ENCODE results near the gene ZNF718. TPM values are rescaled to one million over a fixed set of nuclear protein-coding genes. Genes with fewer than 3 reads are reported as not detected.
"Not testable (repeated sequence)": the region's sequence is repeated elsewhere in the genome, so short reads cannot be mapped to it uniquely, and the experiment has no call there.

ZNF718 gene
- total RNA-seq, 1 donor from 2014 or later: 10.3 TPM

DNA sequence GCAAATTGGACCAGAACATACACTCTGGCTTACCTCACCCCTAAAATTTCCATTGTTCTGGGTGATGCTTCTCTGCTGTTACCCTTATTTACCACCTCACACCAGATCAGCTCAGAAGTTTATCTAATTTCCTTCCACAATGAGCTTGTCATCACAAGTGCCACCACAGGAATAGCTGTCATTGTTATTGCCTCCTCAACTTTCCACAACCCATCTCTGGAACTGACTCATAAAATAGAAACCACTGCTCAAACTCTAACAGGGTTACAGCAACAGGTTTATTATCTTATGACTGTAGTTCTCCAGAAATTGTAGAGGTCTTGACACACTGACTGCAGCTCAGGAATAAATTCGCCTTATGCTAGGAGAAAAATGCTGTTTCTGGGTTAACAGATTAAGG lies 52.7 kb downstream of the ZNF718 start:
- Mint-ChIP-seq H3K36me3 (ENCODE audit: insufficient read depth) (peaks cover 42% of the 10 kb centered on the region), H3K27me3 (no peaks in the 10 kb centered on the region), H3K27ac (no peak overlapping the region), H3K4me3 (ENCODE audit: low read depth) (no peak overlapping the region), H3K9me3 (ENCODE audit: low read depth) (peaks cover 61% of the 10 kb centered on the region), H3K4me1 (ENCODE audit: low read depth) (no peaks in the 10 kb centered on the region)
- DNase-seq (ENCODE audit: low spot score, unreplicated experiment): no peak
- TF ChIP-seq, protein P1, sequence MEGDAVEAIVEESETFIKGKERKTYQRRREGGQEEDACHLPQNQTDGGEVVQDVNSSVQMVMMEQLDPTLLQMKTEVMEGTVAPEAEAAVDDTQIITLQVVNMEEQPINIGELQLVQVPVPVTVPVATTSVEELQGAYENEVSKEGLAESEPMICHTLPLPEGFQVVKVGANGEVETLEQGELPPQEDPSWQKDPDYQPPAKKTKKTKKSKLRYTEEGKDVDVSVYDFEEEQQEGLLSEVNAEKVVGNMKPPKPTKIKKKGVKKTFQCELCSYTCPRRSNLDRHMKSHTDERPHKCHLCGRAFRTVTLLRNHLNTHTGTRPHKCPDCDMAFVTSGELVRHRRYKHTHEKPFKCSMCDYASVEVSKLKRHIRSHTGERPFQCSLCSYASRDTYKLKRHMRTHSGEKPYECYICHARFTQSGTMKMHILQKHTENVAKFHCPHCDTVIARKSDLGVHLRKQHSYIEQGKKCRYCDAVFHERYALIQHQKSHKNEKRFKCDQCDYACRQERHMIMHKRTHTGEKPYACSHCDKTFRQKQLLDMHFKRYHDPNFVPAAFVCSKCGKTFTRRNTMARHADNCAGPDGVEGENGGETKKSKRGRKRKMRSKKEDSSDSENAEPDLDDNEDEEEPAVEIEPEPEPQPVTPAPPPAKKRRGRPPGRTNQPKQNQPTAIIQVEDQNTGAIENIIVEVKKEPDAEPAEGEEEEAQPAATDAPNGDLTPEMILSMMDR (IDR thresholded peaks at IDR 0.05; ENCODE audit: unreplicated experiment): no peak

DNA sequence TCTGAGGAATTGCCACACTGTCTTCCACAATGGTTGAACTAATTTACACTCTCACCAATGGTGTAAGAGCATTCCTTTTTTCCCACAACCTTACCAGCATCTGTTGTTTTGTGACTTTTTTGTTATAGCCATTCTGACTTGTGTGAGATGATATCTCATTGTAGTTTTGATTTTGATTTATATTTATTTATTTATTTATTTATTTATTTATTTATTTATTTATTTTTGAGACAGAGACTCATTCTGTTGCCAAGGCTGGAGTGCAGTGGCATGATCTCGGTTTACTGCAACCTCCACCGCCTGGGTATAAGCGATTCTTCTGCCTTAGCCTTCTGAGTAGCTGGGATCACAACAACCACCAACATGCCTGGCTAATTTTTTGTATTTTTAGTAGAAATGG lies 57.9 kb downstream of the ZNF718 start:
- peaks cover 72% of the 10 kb centered on the region for H3K9me3 Mint-ChIP-seq (ENCODE audit: low read depth)
- H3K27ac Mint-ChIP-seq; DNase-seq (ENCODE audit: low spot score, unreplicated experiment); H3K4me1 Mint-ChIP-seq (ENCODE audit: low read depth); H3K4me3 Mint-ChIP-seq (ENCODE audit: low read depth); H3K27me3 Mint-ChIP-seq: not testable (repeated sequence)
- H3K36me3 Mint-ChIP-seq (ENCODE audit: insufficient read depth): peaks cover 42% of the 10 kb centered on the region

DNA sequence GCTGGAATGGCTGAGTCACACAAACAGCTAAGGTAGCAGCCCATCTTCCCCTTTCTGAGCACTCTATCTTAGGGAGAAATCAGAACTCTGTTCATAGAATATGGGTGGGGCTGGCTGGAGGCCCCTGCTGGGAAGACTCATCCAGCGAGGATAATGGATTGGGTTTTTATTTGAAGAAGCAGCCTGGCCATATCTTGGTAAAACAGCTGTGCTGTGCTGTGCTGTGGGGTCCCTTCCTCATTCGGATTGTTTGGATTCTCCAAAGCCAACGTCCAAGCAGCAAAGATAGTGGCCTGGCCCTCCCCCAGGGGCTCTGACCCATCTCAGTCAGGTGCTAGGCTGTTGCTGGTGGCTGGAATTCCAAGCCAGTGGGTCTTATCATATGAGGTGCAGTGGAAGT lies 63.8 kb downstream of the ZNF718 start:
- no peaks in the 10 kb centered on the region for H3K4me1 Mint-ChIP-seq (ENCODE audit: low read depth)
- no peak for DNase-seq (ENCODE audit: low spot score, unreplicated experiment)
- H3K4me3 Mint-ChIP-seq (ENCODE audit: low read depth): no peak overlapping the region
- TF ChIP-seq, protein P1 (IDR thresholded peaks at IDR 0.05; ENCODE audit: unreplicated experiment): no peak
- H3K27ac Mint-ChIP-seq: no peak overlapping the region
- H3K36me3 Mint-ChIP-seq (ENCODE audit: insufficient read depth): peaks cover 23% of the 10 kb centered on the region
- H3K27me3 Mint-ChIP-seq: no peaks in the 10 kb centered on the region
- peaks cover 57% of the 10 kb centered on the region for H3K9me3 Mint-ChIP-seq (ENCODE audit: low read depth)

DNA sequence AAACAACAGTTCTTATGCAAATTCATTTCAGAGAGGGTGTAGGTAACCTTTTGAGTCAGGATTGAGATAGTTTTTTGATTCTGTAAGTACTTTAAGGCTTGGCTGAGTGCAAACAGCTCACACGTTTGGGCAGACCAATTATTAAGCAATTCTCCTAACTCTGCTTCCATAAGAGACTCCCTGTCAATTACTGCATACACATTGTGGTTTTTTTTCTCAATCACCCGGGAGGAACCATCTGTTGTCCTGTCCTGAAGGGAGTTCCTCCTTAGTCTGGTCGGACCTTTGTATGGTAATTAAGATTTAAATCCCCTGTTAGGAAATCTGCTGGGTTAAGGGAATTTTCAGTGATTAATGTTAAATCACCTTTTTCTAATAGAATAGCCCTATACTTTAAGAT lies 70.9 kb downstream of the ZNF718 start:
- H3K4me3 Mint-ChIP-seq (ENCODE audit: low read depth); H3K27ac Mint-ChIP-seq; H3K4me1 Mint-ChIP-seq (ENCODE audit: low read depth); DNase-seq (ENCODE audit: low spot score, unreplicated experiment); H3K27me3 Mint-ChIP-seq: not testable (repeated sequence)
- Mint-ChIP-seq H3K36me3 (ENCODE audit: insufficient read depth) (peaks cover 17% of the 10 kb centered on the region), H3K9me3 (ENCODE audit: low read depth) (peaks cover 60% of the 10 kb centered on the region)

DNA sequence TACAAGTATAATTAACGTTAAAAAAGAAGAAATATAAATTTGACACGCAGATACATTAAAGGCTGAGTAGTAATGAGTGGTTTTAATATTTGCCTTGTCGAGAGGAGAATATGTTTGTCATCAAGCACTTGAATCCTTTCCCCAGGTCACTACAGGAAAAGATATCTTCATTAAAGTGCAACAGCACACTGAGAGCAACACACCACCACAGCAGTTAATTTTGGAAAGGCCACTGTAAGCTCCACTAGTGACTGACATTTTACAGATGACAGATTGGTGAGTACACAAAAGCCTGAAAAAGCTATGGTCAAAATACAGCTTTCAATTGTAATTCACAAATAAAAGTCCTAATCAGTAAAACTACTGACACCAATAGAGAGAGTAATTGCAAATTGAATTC lies 76.6 kb downstream of the ZNF718 start:
- DNase-seq (ENCODE audit: low spot score, unreplicated experiment): no peak
- Mint-ChIP-seq H3K36me3 (ENCODE audit: insufficient read depth) (peaks cover 34% of the 10 kb centered on the region), H3K9me3 (ENCODE audit: low read depth) (peaks cover 53% of the 10 kb centered on the region), H3K27me3 (no peaks in the 10 kb centered on the region), H3K4me3 (ENCODE audit: low read depth) (no peak overlapping the region), H3K27ac (no peak overlapping the region), H3K4me1 (ENCODE audit: low read depth) (no peaks in the 10 kb centered on the region)
- TF ChIP-seq, protein P1 (IDR thresholded peaks at IDR 0.05; ENCODE audit: unreplicated experiment): no peak

DNA sequence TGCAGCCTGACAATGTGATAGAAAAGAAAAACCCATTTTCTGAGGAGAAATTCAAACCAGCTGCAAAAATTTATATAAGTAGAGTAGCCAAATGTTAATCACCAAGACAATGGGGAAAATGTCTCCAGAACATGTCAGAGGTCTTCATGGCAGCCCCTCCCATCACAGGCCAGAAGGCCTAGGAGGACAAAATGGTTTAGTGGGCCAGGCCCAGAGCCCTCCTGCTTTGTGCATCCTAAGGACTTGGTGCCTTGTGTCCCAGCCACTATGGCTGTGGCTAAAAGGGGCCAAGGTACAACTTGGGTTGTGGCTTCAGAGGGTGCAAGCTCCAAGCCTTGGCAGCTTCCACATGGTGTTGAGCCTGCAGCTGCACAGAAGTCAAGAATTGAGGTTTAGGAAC lies 78.5 kb downstream of the ZNF718 start:
- peaks cover 55% of the 10 kb centered on the region for H3K9me3 Mint-ChIP-seq (ENCODE audit: low read depth)
- H3K27ac Mint-ChIP-seq; H3K4me3 Mint-ChIP-seq (ENCODE audit: low read depth); DNase-seq (ENCODE audit: low spot score, unreplicated experiment); H3K4me1 Mint-ChIP-seq (ENCODE audit: low read depth); H3K27me3 Mint-ChIP-seq: not testable (repeated sequence)
- peaks cover 39% of the 10 kb centered on the region for H3K36me3 Mint-ChIP-seq (ENCODE audit: insufficient read depth)

- no peaks in the 10 kb centered on the region for H3K27me3 Mint-ChIP-seq
- TF ChIP-seq, protein P1 (IDR thresholded peaks at IDR 0.05; ENCODE audit: unreplicated experiment): no peak
Observed at GRCh38 chr4:205097-205756, 80.9 kb downstream of the ZNF718 start.

More at GRCh38 chr4:205097-205756, 80.9 kb downstream of the ZNF718 start:
- H3K36me3 Mint-ChIP-seq (ENCODE audit: insufficient read depth): peaks cover 33% of the 10 kb centered on the region
- DNase-seq (ENCODE audit: low spot score, unreplicated experiment): no peak
- peaks cover 47% of the 10 kb centered on the region for H3K9me3 Mint-ChIP-seq (ENCODE audit: low read depth)
- no peaks in the 10 kb centered on the region for H3K4me1 Mint-ChIP-seq (ENCODE audit: low read depth)
- no peak overlapping the region for H3K27ac Mint-ChIP-seq
- H3K4me3 Mint-ChIP-seq (ENCODE audit: low read depth): no peak overlapping the region

Measured in progenitor cell of endocrine pancreas (in vitro differentiated cells).